SK-N-SH (cell line): ENCODE measurements around the gene TMUB1. TPM values are rescaled to one million over a fixed set of nuclear protein-coding genes. Genes with fewer than 3 reads are reported as not detected.

Experiments
- CTCF ChIA-PET: fragments of 300-600, 350-600 bp; formaldehyde crosslinking; extraction: SDS; loops from one replicate; lab custom pipeline; 2021; lab: Yijun Ruan, JAX
- POLR2A ChIA-PET: fragments of 350-600 bp; sonication (Branson Sonifier 250); formaldehyde crosslinking; extraction: SDS; loops from one replicate; lab custom pipeline; 2020; ENCODE audit warnings: antibody characterized with exemption, inconsistent platforms; lab: Yijun Ruan, JAX
- DNase-seq: peaks from one replicate; pipeline ENCODE4 v3.0.0; 2012
- H2AFZ ChIP-seq: fragments of 200-600 bp; sonication (generic); 2 replicates; pipeline ENCODE4 v1.8.1; 2016; ENCODE audit warnings: antibody characterized with exemption, mild to moderate bottlenecking, low read depth
- H3F3A ChIP-seq: fragments of 200-600 bp; sonication (generic); replicated peaks from 2 replicates; pipeline ENCODE3; 2016; ENCODE audit warnings: antibody characterized with exemption, mild to moderate bottlenecking; ENCODE audit not compliant: insufficient read depth
- H3K27ac ChIP-seq, 2 experiments: fragments of 200-500 bp in 1 of 2; fragments of 200-600 bp in 1 of 2; sonication (Bioruptor generic) in 1 of 2; sonication (generic), shearing (Covaris generic) in 1 of 2; 2 replicates each; pipeline versions ENCODE4 v1.5.1 to v1.6.1; 2014 to 2016; ENCODE audit warnings: low read depth in 2 of 2, inconsistent platforms in 1 of 2, low read length in 1 of 2, mild to moderate bottlenecking in 1 of 2, mixed read lengths in 1 of 2
- H3K27me3 ChIP-seq: fragments of 200-600 bp; sonication (generic), shearing (Covaris generic); 2 replicates; pipeline ENCODE4 v1.6.1; 2016; ENCODE audit warnings: mixed run types; ENCODE audit not compliant: insufficient read depth
- H3K36me3 ChIP-seq, 2 experiments: fragments of 200-500 bp in 1 of 2; fragments of 200-600 bp in 1 of 2; sonication (Bioruptor generic) in 1 of 2; sonication (generic) in 1 of 2; replicated peaks in 1 of 2; 2 replicates each; pipeline versions ENCODE3 to v1.5.1; 2014 to 2016; ENCODE audit warnings: low read length in 1 of 2, mild to moderate bottlenecking in 1 of 2; ENCODE audit not compliant: insufficient read depth in 2 of 2, control insufficient read depth in 1 of 2
- H3K4me1 ChIP-seq, 2 experiments: fragments of 200-500 bp in 1 of 2; fragments of 200-600 bp in 1 of 2; sonication (Bioruptor generic) in 1 of 2; sonication (generic), shearing (Covaris generic) in 1 of 2; 2 replicates each; pipeline versions ENCODE4 v1.5.1 to v1.6.1; 2014 to 2016; ENCODE audit warnings: low read depth in 1 of 2, low read length in 1 of 2, mixed run types in 1 of 2; ENCODE audit not compliant: insufficient read depth in 2 of 2, control insufficient read depth in 1 of 2
- H3K4me2 ChIP-seq: fragments of 200-600 bp; sonication (generic), shearing (Covaris generic); 2 replicates; pipeline ENCODE4 v1.6.1; 2017; ENCODE audit warnings: mixed run types
- H3K4me3 ChIP-seq, 2 experiments: fragments of 200-500 bp in 1 of 2; fragments of 200-600 bp in 1 of 2; sonication (Bioruptor generic) in 1 of 2; sonication (generic), shearing (Covaris generic) in 1 of 2; 2 replicates each; pipeline versions ENCODE4 v1.5.1 to v1.8.1; 2014 to 2016; ENCODE audit warnings: low read depth in 2 of 2, inconsistent platforms in 1 of 2, low read length in 1 of 2, mild to moderate bottlenecking in 1 of 2, mixed read lengths in 1 of 2, moderate library complexity in 1 of 2
- H3K79me2 ChIP-seq: fragments of 200-600 bp; sonication (generic); 2 replicates; pipeline ENCODE4 v1.8.1; 2017; ENCODE audit warnings: mild to moderate bottlenecking; ENCODE audit not compliant: insufficient read depth
- H3K9ac ChIP-seq: fragments of 200-600 bp; sonication (generic); 2 replicates; pipeline ENCODE4 v1.6.1; 2017; ENCODE audit warnings: mixed run types
- H3K9me2 ChIP-seq: fragments of 200-600 bp; sonication (generic); 2 replicates; pipeline ENCODE4 v1.6.1; 2017; ENCODE audit warnings: mixed run types
- H3K9me3 ChIP-seq: fragments of 200-600 bp; sonication (generic); 2 replicates; pipeline ENCODE4 v1.6.1; 2017; ENCODE audit warnings: mixed run types, mild to moderate bottlenecking, moderate library complexity
- H4K20me1 ChIP-seq: fragments of 200-600 bp; sonication (generic); 2 replicates; pipeline ENCODE4 v1.6.1; 2017; ENCODE audit warnings: mild to moderate bottlenecking, mixed run types; ENCODE audit not compliant: insufficient read depth
- CTCF ChIP-seq: fragments of 200-600 bp; sonication (generic); IDR thresholded peaks from 2 replicates; pipeline ENCODE4 v1.6.1; 2017; ENCODE audit warnings: antibody characterized with exemption, mild to moderate bottlenecking, moderate library complexity
- FOXM1 ChIP-seq: IDR thresholded peaks from 2 replicates; pipeline ENCODE4 v1.4.0; 2012; ENCODE audit warnings: low read depth, mild to moderate bottlenecking
- GABPA ChIP-seq: IDR thresholded peaks from 2 replicates; pipeline ENCODE4 v1.4.0; 2012; ENCODE audit warnings: low read depth, mild to moderate bottlenecking
- MAX ChIP-seq: IDR thresholded peaks from 2 replicates; pipeline ENCODE4 v1.4.0; 2012; ENCODE audit warnings: low read depth
- MEF2A ChIP-seq: IDR thresholded peaks from 2 replicates; pipeline ENCODE4 v1.4.0; 2012; ENCODE audit warnings: low read depth, borderline replicate concordance
- PBX3 ChIP-seq: IDR thresholded peaks from 2 replicates; pipeline ENCODE4; 2012
- POLR2AphosphoS5 ChIP-seq: IDR thresholded peaks from 2 replicates; pipeline ENCODE4 v1.6.1; 2012; ENCODE audit warnings: low read depth, low read length
- RCOR1 ChIP-seq: fragments of 150-350 bp; IDR thresholded peaks from 2 replicates; pipeline ENCODE4 v1.6.1; 2017; ENCODE audit warnings: antibody characterized with exemption, low read length
- REST ChIP-seq: IDR thresholded peaks from 2 replicates; pipeline ENCODE4 v1.6.1; 2012; ENCODE audit warnings: mild to moderate bottlenecking, low read depth, low read length, moderate library complexity
- SIN3A ChIP-seq: IDR thresholded peaks from 2 replicates; pipeline ENCODE4 v1.6.1; 2012; ENCODE audit warnings: low read depth, mild to moderate bottlenecking, low read length, moderate library complexity, borderline replicate concordance
- TAF1 ChIP-seq: IDR thresholded peaks from 2 replicates; pipeline ENCODE4 v1.6.1; 2012; ENCODE audit warnings: low read depth, mild to moderate bottlenecking, low read length, moderate library complexity, borderline replicate concordance
- USF1 ChIP-seq: IDR thresholded peaks from 2 replicates; pipeline ENCODE4 v1.4.0; 2012; ENCODE audit warnings: low read depth, borderline replicate concordance
- USF2 ChIP-seq: fragments of 150-350 bp; IDR thresholded peaks from 2 replicates; pipeline ENCODE4 v1.6.1; 2017; ENCODE audit warnings: antibody characterized with exemption, low read length, low read depth, borderline replicate concordance
- WGBS: methylation state at CpG from one replicate; pipeline ENCODE4 v1.1.6; 2017; ENCODE audit warnings: low lambda C conversion rate; 5-methylcytosine and 5-hydroxymethylcytosine counted together
- polyA plus RNA-seq, 3 experiments: library from polyadenylated mRNA; depleted of rRNA; stranded (reverse); fragments of >200 nt; gene quantifications; 2 replicates each; pipeline ENCODE4 v1.2.3, GENCODE V29; 2012

The TMUB1 gene
- polyA plus RNA-seq, 1 of the 3 experiments (the other 2 are of a cell fraction) = 60.6 TPM

- Histone ChIP-seq H4K20me1 (peaks cover 39% of the 10 kb centered on the region), H3K27ac (no peak overlapping the region), H3K27me3 (no peaks in the 10 kb centered on the region), H3K4me1 (peaks cover 18 to 22% of the 10 kb centered on the region in 2 experiments), H3K9me3 (no peaks in the 10 kb centered on the region), H3K36me3 (peaks cover 15 to 54% of the 10 kb centered on the region in 2 experiments), H3K79me2 (peaks cover 33% of the 10 kb centered on the region), H3K9me2 (no peaks in the 10 kb centered on the region), H3K4me2 (no peak overlapping the region), H2AFZ (no peak overlapping the region), H3K4me3 (no peak overlapping the region), H3F3A (peaks cover 14% of the 10 kb centered on the region), H3K9ac (no peak overlapping the region)
- TF ChIP-seq TAF1 = no peak
- TF ChIP-seq MAX = no peak
- no peak for TF ChIP-seq CTCF
- TF ChIP-seq REST = no peak
- no peak for TF ChIP-seq FOXM1
- no peak for TF ChIP-seq POLR2AphosphoS5
- TF ChIP-seq USF2 = no peak
- no peak for TF ChIP-seq MEF2A
- TF ChIP-seq SIN3A = no peak
- no peak for TF ChIP-seq RCOR1
- no peak for TF ChIP-seq GABPA
- TF ChIP-seq PBX3 = no peak
- TF ChIP-seq USF1 = no peak
- 97% methylated on average over 35 of the region's 38 CpGs for WGBS
- CTCF ChIA-PET = interaction anchor here (0.8 to 18.7 kb wide), 9 partner anchors 8 to 58 kb away, joined by 3 to 474 read pairs (median 10); partner anchors contain the start of genes AGAP3, FASTK, GBX1 and TMUB1
- POLR2A ChIA-PET = no interaction called here
- DNase-seq = no peak
Measured at GRCh38 chr7:151118108-151119054, 35.1 kb upstream of the TMUB1 start.
